Right kidney (tissue), 1 donor: ENCODE results near the gene RUNDC3A.

Experiments used
- DNase-seq: peaks from one replicate; pipeline ENCODE4 v3.0.0-alpha.2; 2016

RUNDC3A gene

GRCh38 chr17:44283344-44284023 is 24.9 kb upstream of the RUNDC3A start:
- DNase-seq = no peak

- DNase-seq = no peak
Observed at GRCh38 chr17:44284024-44284400, 24.4 kb upstream of the RUNDC3A start.

- no peak for DNase-seq
Observed at GRCh38 chr17:44287651-44288050, 20.8 kb upstream of the RUNDC3A start.

- DNase-seq = no peak
Observed at GRCh38 chr17:44293509-44294226, 14.7 kb upstream of the RUNDC3A start.

- DNase-seq = no peak
Observed at GRCh38 chr17:44297975-44298374, 10.4 kb upstream of the RUNDC3A start.

GRCh38 chr17:44304651-44305050 is 3.8 kb upstream of the RUNDC3A start:
- no peak for DNase-seq

GRCh38 chr17:44307387-44308186 is 814 bp upstream of the RUNDC3A start:
- DNase-seq = peak; percentile 52

- no peak for DNase-seq
Observed at GRCh38 chr17:44308865-44309264, 464 bp downstream of the RUNDC3A start.

GRCh38 chr17:44309472-44309871 is 1.1 kb downstream of the RUNDC3A start:
- no peak for DNase-seq

- no peak for DNase-seq
Observed at GRCh38 chr17:44310188-44310587, 1.8 kb downstream of the RUNDC3A start.

GRCh38 chr17:44310609-44311376 is 2.4 kb downstream of the RUNDC3A start:
- DNase-seq = no peak

- no peak for DNase-seq
Observed at GRCh38 chr17:44311562-44312181, 3.3 kb downstream of the RUNDC3A start.

- no peak for DNase-seq
Observed at GRCh38 chr17:44312396-44313104, 4.1 kb downstream of the RUNDC3A start.

GRCh38 chr17:44314031-44314430 is 5.6 kb downstream of the RUNDC3A start:
- DNase-seq = no peak

- DNase-seq = no peak
Observed at GRCh38 chr17:44314524-44314868, 6.1 kb downstream of the RUNDC3A start.

GRCh38 chr17:44314869-44315661 is 6.7 kb downstream of the RUNDC3A start:
- DNase-seq = peak; percentile 40

GRCh38 chr17:44315760-44316731 is 7.6 kb downstream of the RUNDC3A start:
- DNase-seq = no peak

GRCh38 chr17:44317545-44317944 is 9.1 kb downstream of the RUNDC3A start:
- DNase-seq = no peak
